Fibroblast of peridontal ligament (primary cell): ENCODE results near the gene LDHA.
A peak's percentile ranks its signal among the peaks of the same experiment; 100 is the strongest.

Experiments used
- DNase-seq: peaks from one replicate; pipeline ENCODE4 v3.0.0-alpha.2; 2010; ENCODE audit errors: extremely low read depth

Gene LDHA

DNA sequence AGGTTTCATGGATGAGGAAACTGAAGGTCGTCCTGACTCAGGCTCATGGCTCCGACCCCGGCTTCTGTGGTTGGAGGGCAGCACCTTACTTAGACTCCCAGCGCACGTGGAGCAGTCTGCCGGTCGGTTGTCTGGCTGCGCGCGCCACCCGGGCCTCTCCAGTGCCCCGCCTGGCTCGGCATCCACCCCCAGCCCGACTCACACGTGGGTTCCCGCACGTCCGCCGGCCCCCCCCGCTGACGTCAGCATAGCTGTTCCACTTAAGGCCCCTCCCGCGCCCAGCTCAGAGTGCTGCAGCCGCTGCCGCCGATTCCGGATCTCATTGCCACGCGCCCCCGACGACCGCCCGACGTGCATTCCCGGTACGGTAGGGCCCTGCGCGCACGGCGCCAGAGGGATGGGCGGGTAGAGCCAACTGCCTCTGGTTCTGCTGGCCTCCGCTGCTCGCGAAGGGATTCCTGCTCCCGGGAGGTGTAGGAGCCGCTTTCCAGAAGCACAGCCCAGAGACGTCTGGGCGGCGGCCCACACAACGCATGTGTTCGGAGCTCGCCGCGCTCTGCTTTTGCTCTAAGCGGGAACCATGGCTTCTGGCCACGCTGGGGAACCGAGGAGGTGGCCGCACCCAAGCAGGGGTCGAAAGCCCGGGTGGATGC lies at the start of gene LDHA:
Gene LDHA, plus strand, starts transcription at position 289 of the 653 bp plus-strand sequence. CDS start 2,280 bp downstream, outside the sequence.
- DNase-seq = peak; percentile 93

DNA sequence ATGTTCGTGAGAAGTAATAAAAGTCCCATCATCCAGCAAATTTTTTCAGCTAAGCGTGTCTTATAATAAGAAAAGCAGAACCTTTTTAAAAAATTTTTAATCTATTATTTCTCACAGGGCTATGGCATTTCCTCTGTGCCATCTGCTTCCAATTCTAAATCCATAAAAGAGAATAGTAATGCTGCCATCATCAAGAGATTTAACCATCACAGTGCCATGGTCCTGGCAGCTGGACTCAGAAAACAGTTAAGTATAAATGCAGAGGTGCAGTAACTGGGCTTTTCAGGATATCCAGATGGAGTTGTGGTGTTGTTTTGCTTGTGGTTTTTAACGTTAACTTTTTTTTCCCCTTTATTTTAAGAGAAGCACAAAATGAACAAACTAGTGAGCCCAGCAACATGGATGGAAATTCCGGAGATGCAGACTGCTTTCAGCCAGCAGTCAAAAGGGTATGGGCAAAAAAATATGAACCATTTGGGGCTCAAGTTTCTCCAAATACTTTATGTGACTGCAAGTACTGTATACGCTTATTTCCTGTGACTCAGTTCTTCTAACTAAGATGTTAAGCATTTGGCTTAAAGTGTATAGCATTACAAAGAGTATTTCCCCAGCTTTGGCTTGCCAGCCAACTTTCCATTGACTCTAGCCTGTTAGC lies 46.8 kb upstream of the LDHA start:
- DNase-seq = peak; percentile 88

DNA sequence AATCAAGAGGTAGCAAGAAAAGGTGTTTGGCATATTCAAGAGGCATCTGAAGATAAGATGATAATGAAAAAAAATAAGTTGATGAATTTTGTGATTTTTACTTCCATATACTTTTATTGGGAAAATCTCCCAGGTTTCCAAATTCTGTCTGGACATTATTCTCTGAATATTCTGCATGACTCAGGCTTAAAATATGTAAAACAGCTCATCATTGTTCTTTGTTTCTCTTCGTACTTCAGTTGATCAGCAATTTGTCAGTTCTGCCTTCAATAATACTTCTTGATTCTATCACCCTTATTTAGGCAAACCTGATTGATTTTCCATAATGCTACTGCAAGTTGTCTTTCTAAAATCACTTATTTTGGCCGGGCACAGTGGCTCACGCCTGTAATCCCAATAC lies 41.8 kb upstream of the LDHA start:
- DNase-seq = peak; percentile 22

DNA sequence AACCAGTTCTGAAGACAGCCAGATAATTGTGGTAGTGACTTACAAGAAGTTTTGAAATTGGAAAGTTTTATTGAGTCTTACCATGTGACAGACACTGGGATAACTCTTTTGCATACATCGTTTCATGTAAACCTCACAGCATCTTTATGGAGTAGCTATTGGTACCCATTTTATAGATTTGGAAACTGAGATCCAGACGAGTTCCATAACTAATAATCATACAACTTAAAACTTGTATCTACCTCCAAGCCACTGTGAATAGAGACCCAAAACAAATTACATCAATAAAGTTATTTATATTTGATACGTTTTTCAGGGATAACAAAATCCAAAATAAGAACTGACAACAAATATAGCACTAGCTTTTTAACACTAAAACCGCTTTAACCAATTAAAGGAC lies 35.7 kb upstream of the LDHA start:
- DNase-seq = no peak

DNA sequence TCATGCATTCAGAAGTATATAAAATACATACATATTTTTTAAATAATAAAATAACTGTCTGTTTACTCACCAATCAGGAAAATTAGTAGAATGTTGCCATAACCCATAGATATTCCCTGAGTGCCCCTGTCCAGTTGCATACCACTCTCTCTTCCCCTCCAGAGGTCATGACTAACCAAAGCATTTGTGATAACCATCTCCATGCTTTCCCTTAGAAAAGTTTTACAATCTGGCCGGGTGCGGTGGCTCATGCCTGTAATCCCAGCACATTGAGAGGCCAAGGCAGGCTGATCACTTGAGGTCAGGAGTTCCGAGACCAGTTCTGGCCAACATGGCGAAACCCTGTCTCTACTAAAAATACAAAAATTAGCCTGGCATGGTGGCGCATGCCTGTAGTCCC lies 33.2 kb upstream of the LDHA start:
- DNase-seq = no peak

DNA sequence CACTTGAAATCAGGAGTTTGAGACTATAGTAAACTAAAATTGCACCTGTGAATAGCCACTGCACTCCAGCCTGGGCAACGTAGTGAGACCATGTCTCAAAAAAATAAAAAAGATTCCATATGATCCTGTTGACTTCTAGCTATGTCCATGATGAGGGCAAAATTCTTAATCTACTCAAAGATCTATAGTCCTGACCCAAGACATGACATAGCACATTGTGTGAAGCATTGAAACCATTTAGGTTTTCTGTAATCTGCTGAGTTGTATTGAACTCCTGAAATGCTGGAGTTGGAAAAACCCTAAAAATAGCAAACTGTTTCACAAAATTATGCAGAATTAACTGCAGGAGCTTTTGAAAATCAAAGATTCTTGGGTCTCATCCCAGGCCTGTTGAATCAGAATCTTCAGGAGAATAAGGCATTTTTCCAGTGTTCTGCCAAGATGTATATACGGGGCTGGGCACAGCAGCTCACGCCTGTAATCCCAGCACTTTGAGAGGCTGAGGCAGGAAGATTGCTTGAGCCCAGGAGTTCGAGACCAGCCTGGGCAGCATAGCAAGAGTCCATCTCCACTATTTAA lies 29.8 kb upstream of the LDHA start:
- DNase-seq = peak; percentile 60

DNA sequence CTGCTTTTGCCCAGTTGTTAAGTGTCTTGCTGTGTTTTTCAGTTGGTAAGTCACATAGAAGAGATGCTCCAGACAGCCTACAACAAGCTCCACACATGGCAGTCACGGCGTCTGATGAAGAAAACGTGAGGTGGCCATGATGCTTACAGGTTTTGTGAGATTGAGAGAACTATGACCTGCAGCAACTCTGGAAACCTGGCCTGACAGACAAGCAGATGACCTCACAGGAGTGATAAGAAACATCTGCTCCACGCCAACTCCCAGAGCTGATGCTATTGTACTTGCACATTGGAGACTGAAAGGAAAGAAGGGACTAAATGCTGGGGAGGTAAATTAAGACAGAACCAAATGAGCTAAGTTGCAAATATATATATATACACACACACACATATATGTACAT lies 28.6 kb upstream of the LDHA start:
- DNase-seq = no peak

DNA sequence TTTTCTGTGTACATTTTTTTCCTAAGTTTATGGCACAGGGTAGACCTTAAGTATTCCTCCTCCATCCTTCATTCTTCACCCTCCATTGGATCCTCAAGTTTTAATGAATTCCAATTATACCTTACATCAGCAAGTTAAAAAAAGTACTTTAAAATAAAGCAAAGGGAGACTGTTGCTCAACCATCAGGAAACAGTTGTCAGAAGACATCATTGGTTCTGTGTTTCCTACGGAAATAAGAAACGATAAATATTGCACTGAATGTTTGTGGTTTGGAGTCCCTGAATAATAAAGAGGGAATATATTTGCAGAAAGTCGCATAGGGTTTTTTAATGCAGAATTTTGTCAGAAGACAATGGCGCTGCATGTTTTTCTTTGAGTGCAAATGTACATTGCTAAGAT lies 28.1 kb upstream of the LDHA start:
- no peak for DNase-seq

DNA sequence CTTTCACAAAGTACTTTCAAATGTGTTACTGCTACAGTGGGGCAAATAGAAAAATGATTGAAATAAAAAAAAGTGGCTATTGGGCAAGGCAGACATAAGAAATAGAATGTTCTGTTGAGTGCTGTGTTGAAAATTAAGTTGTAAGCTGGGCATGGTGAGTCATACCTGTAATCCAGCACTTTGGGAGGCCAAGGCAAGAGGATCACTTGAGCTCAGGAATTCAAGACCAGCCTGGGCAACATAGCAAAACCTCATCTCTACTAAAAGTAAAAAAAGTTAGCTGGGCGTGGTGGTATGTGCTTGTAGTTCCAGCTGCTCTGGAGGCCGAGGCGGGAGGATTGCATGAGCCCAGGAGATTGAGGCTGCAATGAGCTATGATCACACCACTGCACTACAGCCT lies 26.9 kb upstream of the LDHA start:
- DNase-seq = no peak

DNA sequence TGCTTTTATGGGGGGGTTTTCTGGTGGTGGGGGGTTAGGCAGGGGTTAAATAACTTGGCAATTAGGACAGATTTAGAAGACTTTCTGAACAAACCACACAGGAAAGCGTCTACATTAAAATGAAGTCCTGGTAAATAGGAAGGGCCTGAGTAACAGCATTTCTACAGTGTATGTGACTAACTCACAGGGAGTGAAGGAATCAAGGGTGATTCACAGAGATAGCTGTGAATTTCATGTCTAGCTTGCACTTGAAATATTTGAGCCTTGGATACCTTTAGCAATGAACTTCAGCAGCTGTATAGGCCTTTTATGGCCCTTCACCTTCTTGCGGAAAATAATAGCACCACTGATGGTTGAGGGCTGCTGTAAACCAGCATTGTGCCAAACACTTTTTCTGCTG lies 26.1 kb upstream of the LDHA start:
- DNase-seq = peak; percentile 19

DNA sequence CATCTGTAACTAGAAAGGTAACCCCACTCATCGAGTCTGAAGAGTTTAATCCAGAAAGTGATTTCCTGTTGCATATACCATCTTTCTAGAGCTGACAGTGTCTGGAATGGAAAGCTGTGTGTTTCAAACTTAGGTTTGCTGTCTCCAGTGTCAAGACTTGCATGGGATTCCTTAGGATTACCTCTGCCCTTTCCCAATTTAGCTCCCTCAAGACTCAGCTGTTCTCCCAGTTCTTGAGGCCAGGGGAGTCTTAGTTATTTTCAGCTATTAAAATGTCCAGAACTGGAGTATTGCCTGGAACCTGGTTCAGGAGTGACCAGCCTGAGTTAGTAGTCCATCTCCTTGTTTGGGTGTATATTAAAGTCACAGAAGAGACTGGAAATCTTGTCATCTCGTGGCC lies 25.0 kb upstream of the LDHA start:
- DNase-seq = no peak

DNA sequence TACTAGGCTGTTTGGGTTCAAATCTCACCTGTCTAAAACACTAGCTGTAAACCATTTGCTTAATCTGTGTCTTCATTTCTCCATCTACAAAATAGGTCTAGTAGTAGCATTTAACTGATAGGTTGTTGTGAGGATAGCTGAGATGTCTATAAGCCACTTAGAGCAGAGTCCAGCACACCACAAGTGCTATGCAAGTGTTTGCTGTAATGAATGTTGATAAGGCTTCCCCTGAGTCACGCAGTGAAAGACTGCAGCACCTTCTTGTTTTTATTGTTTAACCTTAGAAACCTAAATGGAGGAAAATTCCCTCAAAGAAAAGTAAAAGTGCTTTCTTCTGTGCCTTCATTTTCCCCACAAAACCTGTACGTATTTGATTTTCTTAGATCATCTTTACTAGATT lies 23.1 kb upstream of the LDHA start:
- DNase-seq = no peak

DNA sequence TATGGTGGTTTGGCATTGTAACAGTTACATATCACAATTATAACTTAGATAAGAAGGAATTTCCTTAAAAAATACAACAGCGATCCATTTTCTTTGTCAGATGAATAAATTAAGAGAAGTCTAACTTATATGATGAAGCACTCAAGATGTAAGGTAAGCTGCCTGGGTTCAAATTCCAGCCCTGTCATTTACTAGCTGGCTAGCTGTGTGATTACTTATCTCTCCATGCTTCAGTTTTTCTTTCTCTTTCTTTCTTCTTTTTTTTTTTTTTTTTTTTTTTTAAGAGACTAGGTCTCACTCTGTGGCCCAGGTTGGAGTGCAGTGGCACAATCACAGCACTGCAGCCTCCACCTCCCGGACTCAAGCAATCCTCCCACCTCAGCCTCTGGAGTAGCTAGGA lies 22.2 kb upstream of the LDHA start:
- DNase-seq = no peak

DNA sequence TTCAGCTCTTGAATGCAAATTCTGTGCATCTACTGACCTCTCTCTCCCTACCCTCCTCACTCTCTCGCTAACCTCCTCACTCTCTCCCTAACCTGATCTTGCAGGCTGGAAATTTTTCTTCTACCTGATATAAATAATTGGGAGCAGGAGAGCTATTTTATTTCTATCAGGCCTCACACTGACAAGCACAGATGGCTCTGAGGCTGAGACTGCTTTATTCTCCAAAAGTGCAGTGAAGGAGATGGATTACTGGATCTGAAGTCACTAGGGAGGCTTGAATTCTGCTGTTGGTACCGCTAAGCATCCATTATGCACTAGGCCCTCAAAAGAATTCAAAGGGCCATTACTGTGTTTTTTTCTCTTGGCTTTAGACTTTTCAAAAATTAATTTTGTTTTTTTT lies 19.4 kb upstream of the LDHA start:
- DNase-seq = no peak

DNA sequence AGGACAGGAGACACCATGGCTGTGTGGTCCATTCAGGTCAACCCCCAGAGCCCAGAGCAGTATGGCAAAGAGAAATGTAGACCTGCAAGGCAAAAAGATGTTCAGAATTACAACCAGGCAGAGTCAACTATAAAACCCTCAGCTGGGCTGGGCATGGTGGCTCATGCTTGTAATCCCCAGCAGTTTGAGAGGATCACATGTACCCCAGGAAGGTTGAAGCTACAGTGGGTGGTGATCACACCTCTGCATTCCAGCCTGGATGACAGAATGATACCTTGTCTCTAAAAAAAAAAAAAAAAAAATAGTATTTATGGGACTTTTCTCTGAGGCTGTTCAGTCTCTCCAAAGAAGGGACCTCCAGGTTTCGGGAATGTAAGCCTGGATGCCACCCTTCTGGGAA lies 18.4 kb upstream of the LDHA start:
- DNase-seq = no peak

DNA sequence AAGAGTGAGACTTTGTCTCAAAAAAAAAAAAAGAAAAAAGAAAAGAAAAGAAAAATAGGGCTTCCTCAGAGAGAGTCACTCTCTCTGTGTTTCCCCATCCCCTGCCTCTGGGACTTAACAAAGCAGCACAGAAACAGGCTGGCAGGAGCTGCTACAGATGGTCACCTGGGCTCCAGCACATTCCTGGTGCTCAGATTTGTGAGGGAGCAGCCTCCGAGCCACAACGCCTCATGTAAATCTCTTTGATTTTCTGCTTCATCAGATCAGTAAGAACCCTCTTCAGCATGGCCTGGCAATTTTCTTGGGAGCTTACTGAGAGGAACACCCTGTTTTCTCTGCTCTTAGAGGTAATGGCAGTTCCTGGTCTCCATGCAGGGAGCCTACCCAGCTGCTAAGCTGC lies 15.2 kb upstream of the LDHA start:
- no peak for DNase-seq

DNA sequence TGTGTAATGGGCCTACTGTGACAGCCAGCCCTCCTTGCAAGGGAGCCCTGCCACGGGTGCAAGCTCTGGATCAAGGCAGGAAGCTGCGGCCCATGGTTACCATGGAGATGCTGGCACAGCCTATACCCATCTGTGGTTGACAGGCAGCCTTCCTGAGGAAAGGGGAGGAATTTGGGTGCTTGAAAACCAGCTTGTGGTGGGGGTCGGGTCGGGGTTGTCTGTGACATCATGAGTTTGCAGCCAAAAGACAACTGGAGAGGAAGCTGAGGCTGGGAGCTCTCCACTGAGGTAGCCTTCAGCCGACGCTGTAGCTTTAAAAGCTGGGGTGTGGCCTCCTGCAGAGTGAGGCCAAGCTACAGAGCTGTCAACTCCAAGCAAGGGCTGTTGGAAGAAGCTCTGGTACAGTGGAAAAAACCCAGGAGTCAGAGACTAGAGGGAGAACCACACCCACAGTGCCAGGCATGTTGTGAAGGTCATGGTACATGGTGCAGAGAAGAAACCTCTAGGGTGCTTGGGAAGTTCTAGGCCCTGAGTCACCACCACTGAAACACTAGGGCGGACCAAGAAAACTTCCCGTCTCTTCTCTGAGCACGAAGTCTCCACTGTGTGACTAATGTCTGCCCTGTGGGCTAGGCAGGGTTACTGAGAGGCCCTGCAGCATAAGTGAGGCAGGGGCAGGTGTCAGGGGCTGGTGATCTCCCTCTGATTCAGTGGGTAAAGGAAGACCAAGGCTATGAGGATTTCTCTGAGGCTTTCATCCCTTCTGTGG lies 10.8 kb upstream of the LDHA start:
- DNase-seq = peak; percentile 98

DNA sequence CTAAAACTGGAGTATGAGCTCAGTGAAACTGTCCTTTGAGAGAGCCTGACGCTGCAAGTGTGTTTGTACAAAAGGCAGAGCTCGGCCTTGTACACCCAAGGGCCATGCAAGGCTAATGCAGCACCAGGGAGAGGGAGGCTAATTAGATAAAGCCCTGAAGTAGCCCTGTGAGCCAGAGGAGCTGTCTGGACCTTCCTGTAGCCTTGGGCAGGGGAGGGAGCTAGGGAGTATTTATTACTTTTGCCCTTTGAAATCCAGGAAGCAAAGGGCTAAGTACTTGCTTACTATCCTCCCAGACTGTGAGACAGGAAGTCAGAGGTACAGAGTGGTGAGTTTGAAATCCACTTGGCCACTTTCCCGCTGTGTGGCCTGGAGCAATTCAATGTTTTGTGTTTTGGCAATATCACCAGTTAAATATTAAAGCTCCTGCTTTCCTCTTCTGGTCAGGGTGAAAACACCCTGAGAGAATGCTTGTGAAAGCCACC lies 10.2 kb upstream of the LDHA start:
- peak; percentile 84 for DNase-seq

DNA sequence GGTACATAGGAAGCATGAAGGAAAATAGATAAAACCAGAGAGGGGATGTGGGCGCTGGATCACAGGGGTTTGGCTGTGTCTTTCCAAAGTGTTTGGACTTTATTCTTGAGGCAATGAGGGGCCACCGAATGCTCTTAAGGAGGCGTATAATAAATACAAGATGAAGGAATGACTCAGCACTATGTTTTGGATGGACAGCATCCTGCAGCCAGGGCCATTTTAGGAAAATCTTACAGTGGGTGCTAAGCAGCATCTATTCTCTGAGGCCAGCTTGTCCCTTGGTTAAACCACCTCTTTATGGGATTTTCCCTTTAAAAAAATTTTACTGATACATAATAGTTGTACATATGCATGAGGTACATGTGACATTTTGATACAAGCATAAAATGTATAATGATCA lies 4.3 kb upstream of the LDHA start:
- DNase-seq = no peak

DNA sequence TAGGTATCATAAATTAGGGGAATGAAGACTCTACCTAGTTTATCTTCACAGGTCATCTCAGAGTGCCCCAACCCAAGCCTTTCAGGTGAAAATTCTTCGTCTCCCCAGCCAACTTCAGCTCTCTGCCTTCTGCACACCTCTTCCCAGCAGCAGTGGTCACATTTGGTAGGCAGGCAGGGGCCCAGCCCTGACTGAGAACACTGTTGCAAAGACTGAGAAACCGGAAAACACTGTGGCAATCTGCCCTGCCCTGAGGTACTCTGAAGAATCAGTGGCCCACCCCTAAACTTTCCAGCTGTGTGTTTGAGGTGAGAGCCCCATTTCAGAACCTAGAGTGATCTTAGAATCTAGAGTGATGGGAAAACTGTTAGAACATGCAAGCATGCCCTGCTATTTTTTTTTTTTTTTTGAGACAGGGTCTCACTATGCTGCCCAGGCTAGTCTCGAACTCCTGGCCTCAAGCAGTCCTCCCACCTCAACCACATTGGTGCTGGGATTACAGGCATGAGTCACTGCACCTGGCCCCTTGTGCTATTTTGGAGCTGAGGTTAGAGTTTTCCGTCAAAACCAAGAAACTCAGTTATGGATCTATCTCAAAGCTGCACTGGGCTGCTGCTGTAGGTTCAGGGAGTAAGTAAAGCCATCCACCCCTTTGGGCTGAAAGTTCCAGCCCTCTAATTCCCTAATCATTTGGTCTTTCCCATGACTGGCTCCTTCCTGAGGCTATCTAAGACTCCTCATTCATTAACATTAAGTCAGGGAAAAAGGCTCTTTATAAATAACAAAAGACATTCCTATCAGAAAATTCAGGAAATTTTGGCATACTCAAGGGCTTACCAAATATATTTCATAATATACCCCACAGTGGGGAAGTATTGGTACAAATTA lies 1.7 kb upstream of the LDHA start:
- DNase-seq = peak; percentile 13

DNA sequence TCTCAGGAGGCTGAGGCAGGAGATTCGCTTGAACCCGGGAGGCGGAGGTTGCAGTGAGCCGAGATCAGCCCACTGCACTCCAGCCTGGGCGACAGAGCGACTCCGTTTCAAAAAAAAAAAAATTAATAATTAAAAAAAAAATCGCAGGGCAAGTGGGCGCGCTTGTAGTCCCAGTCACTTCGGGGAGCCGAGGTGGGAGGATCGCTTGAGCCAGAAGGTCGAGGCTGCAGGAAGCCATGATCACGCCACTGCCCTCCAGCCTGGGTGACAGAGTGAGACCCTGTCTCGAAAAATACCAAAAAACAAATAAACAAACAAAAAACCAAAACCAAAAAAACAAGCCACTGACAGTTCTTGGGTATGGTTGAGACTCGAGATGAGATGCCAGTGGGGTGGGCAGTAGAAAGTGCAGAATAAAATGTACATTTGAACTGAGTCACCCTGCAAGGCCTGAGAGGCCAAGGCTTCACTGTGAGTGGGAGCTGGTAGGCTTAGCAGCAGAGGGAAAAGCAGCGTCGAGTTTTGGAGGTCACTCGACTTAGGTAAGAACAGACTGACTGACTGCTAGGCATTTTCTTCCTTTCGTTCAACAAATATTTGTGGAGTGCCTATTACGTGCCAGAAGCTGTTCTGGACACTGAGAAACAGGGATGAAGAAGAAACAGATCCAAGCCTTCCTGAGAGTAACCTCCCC lies 635 bp upstream of the LDHA start:
- no peak for DNase-seq
